ENCODE data around the gene COL27A1.

Gene COL27A1

DNA sequence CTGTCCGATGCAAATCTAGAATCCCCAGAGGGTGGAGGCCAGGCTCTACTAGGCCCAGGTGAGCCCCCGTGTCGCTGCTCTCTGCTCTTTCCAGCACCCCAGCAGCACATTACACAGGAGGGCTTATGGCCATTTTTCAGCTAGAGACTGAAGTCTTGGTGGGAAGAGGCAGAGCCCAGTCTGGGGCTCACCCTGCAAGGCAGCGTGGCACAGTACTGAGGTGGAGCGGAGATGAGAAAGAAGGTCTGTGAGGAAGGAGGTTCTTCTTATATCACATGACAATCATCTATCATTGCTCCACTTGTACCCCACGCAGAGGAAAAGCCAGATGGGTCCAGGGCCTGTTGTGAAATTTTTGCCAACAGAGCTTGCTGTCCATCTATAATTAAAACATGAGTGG lies 46.2 kb upstream of the COL27A1 start:
- Histone ChIP-seq H3K4me1 (ENCODE audit: insufficient read depth, low read length) (no peaks in the 10 kb centered on the region), H2AFZ (ENCODE audit: low read depth, low read length) (no peak overlapping the region), H3K9me3 (ENCODE audit: insufficient read depth, low read length, severe bottlenecking) (no peaks in the 10 kb centered on the region), H3K27ac (ENCODE audit: low read length) (no peak overlapping the region), H3K36me3 (ENCODE audit: insufficient read depth, low read length) (no peaks in the 10 kb centered on the region), H3K79me2 (ENCODE audit: insufficient read depth, low read length) (no peaks in the 10 kb centered on the region), H3K4me2 (ENCODE audit: insufficient read depth, low read length) (no peak overlapping the region), H3K27me3 (ENCODE audit: insufficient read depth, low read length, poor library complexity) (no peaks in the 10 kb centered on the region), H3K9ac (ENCODE audit: low read depth, low read length) (no peak overlapping the region), H4K20me1 (ENCODE audit: insufficient read depth, low read length) (no peaks in the 10 kb centered on the region), H3K4me3 (ENCODE audit: low read depth in 1 of 2, low read length in 2 of 2) (no peak overlapping the region)
- TF ChIP-seq EZH2 (IDR thresholded peaks at IDR 0.05; ENCODE audit: borderline replicate concordance, low read depth, low read length, severe bottlenecking), result no peak
- TF ChIP-seq, protein P1, sequence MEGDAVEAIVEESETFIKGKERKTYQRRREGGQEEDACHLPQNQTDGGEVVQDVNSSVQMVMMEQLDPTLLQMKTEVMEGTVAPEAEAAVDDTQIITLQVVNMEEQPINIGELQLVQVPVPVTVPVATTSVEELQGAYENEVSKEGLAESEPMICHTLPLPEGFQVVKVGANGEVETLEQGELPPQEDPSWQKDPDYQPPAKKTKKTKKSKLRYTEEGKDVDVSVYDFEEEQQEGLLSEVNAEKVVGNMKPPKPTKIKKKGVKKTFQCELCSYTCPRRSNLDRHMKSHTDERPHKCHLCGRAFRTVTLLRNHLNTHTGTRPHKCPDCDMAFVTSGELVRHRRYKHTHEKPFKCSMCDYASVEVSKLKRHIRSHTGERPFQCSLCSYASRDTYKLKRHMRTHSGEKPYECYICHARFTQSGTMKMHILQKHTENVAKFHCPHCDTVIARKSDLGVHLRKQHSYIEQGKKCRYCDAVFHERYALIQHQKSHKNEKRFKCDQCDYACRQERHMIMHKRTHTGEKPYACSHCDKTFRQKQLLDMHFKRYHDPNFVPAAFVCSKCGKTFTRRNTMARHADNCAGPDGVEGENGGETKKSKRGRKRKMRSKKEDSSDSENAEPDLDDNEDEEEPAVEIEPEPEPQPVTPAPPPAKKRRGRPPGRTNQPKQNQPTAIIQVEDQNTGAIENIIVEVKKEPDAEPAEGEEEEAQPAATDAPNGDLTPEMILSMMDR (IDR thresholded peaks at IDR 0.05; ENCODE audit: borderline replicate concordance, extremely low read depth, low read length, poor library complexity, severe bottlenecking), result no peak
- no peak for ATAC-seq (ENCODE audit: insufficient read depth, low read depth)
- DNase-seq, result no peak

DNA sequence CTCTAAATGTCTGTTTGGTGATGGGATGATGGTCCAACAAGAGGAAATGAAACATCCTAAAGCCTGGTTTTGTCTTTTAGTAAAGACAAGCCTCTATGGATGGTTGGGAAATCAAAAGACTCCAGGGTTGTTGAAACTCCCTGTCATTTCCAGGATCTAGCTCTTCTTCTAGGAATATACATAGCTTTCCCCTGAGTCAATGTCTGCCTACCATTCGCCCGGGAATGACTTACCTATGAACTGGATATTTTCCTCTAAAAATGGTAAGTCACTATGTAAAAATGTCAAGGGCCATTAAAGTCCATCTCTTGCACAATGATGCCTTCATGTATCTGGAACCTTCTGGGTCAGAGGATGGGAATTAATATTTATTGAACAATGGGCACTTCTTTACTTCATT lies 45.2 kb upstream of the COL27A1 start:
- DNase-seq (no peak), ATAC-seq (ENCODE audit: insufficient read depth, low read depth) (no peak)
- Histone ChIP-seq H3K9me3 (ENCODE audit: insufficient read depth, low read length, severe bottlenecking) (no peaks in the 10 kb centered on the region), H4K20me1 (ENCODE audit: insufficient read depth, low read length) (no peaks in the 10 kb centered on the region), H3K27ac (ENCODE audit: low read length) (no peak overlapping the region), H3K36me3 (ENCODE audit: insufficient read depth, low read length) (no peaks in the 10 kb centered on the region), H3K79me2 (ENCODE audit: insufficient read depth, low read length) (no peaks in the 10 kb centered on the region), H3K4me3 (ENCODE audit: low read depth in 1 of 2, low read length in 2 of 2) (no peak overlapping the region), H3K27me3 (ENCODE audit: insufficient read depth, low read length, poor library complexity) (peaks cover 2% of the 10 kb centered on the region), H3K4me2 (ENCODE audit: insufficient read depth, low read length) (no peak overlapping the region), H3K4me1 (ENCODE audit: insufficient read depth, low read length) (no peaks in the 10 kb centered on the region), H2AFZ (ENCODE audit: low read depth, low read length) (no peak overlapping the region), H3K9ac (ENCODE audit: low read depth, low read length) (no peak overlapping the region)
- TF ChIP-seq, protein P1 (IDR thresholded peaks at IDR 0.05; ENCODE audit: borderline replicate concordance, extremely low read depth, low read length, poor library complexity, severe bottlenecking), result no peak
- TF ChIP-seq EZH2 (IDR thresholded peaks at IDR 0.05; ENCODE audit: borderline replicate concordance, low read depth, low read length, severe bottlenecking), result no peak

DNA sequence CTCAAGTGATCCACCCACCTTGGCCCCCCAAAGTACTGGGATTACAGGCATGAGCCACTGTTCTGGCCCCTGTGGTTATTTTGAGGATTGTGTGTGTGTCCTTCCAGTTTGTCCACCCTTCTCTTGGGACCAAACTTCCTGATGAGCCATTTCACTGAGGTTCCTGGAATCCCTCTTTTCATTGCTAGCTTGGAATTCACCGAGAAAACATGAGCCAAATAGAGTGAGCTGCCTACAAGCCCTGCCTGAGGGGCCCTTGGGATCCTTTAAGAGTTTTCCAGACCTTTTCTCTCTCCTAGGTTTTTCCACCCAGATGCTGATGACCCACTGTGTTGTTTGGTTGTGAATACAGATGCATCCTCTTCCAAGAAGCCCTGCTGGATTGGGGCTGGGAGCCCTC lies 43.0 kb upstream of the COL27A1 start:
- ATAC-seq (ENCODE audit: insufficient read depth, low read depth) (no peak), DNase-seq (no peak)
- H3K9ac ChIP-seq (ENCODE audit: low read depth, low read length), result no peak overlapping the region
- no peak overlapping the region for H3K4me2 ChIP-seq (ENCODE audit: insufficient read depth, low read length)
- H3K4me3 ChIP-seq (ENCODE audit: low read depth in 1 of 2, low read length in 2 of 2), result no peak overlapping the region
- TF ChIP-seq, protein P1 (IDR thresholded peaks at IDR 0.05; ENCODE audit: borderline replicate concordance, extremely low read depth, low read length, poor library complexity, severe bottlenecking), result no peak
- TF ChIP-seq EZH2 (IDR thresholded peaks at IDR 0.05; ENCODE audit: borderline replicate concordance, low read depth, low read length, severe bottlenecking), result no peak
- H3K36me3 ChIP-seq (ENCODE audit: insufficient read depth, low read length), result no peaks in the 10 kb centered on the region
- no peaks in the 10 kb centered on the region for H3K9me3 ChIP-seq (ENCODE audit: insufficient read depth, low read length, severe bottlenecking)
- no peak overlapping the region for H3K27ac ChIP-seq (ENCODE audit: low read length)
- no peaks in the 10 kb centered on the region for H4K20me1 ChIP-seq (ENCODE audit: insufficient read depth, low read length)
- peaks cover 2% of the 10 kb centered on the region for H3K27me3 ChIP-seq (ENCODE audit: insufficient read depth, low read length, poor library complexity)
- no peaks in the 10 kb centered on the region for H3K4me1 ChIP-seq (ENCODE audit: insufficient read depth, low read length)
- H3K79me2 ChIP-seq (ENCODE audit: insufficient read depth, low read length), result no peaks in the 10 kb centered on the region
- no peak overlapping the region for H2AFZ ChIP-seq (ENCODE audit: low read depth, low read length)
